ENCODE results near the gene SYTL2. TPM values are rescaled to one million over a fixed set of nuclear protein-coding genes. Genes with fewer than 3 reads are reported as not detected.

SYTL2 gene
- total and polyA plus RNA-seq, 8 donors: 2.5 to 12.2 (median 4.0) TPM

DNA sequence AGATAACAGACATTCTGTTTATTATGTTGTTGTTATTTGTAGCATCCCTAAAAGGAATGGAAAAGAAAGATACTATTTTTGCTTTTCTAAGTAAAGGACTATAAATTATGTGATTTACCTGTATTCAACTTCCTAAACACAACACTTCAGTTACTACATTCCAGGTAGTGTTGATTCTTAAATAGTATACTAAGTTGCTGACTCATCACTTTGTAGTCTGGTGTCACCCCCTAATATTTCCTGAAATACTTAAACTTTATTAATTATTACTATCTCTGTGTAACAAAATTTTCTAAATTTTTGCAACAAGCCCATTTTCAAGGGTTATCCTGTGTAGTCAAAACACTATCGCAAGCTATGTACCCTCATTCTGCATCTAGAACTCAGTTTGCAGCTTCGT lies 7.0 kb downstream of the SYTL2 start:
- H3K27ac ChIP-seq: no peak overlapping the region
- no peak for DNase-seq
- H3K4me3 ChIP-seq: no peak overlapping the region
- no peaks in the 10 kb centered on the region for H3K27me3 ChIP-seq
- H3K36me3 ChIP-seq: no peaks in the 10 kb centered on the region
- FAIRE-seq: no peak
- ATAC-seq: no peak
- H3K4me1 ChIP-seq: no peaks in the 10 kb centered on the region
- WGBS, 2 donors: 95 to 96% methylated on average over 2 of the region's 2 CpGs
- H3K9me3 ChIP-seq: no peaks in the 10 kb centered on the region
- intact Hi-C loops (cut with DNase I): no loop called here
- TF ChIP-seq CTCF (IDR thresholded peaks at IDR 0.05): no peak

DNA sequence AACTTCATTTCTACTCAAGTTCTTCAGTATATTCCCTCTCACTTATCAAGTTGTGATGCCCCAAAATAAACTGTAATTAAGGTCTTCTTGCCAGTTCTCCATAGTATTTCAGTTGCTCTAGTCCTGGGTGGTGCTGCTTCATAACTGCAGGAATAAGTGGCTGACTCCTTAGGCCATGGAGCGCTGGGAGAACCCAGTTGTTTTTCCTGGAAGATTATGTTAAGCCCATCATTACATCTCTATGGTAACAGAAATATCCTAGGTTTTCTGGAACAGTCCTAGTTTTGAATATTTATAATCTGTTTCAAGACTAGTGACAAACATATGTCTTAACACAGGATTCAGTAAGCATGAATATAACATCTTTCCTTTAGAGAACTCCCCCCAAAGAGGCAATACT lies 7.6 kb downstream of the SYTL2 start:
- no peaks in the 10 kb centered on the region for H3K4me1 ChIP-seq

GRCh38 chr11:85801527-85801926 lies 9.4 kb downstream of the SYTL2 start:
- no peak overlapping the region for H3K4me3 ChIP-seq
- no peaks in the 10 kb centered on the region for H3K36me3 ChIP-seq
- TF ChIP-seq CTCF (IDR thresholded peaks at IDR 0.05): no peak
- no peak for ATAC-seq
- DNase-seq: no peak
- H3K9me3 ChIP-seq: no peaks in the 10 kb centered on the region
- intact Hi-C loops (cut with DNase I): no loop called here
- no peak overlapping the region for H3K27ac ChIP-seq
- FAIRE-seq: no peak
- WGBS, 2 donors: 93 to 95% methylated on average over 7 of the region's 7 CpGs
- H3K4me1 ChIP-seq: no peaks in the 10 kb centered on the region
- no peaks in the 10 kb centered on the region for H3K27me3 ChIP-seq

More for the DNA sequence above, 7.6 kb downstream of the SYTL2 start:
- H3K9me3 ChIP-seq: no peaks in the 10 kb centered on the region
- H3K36me3 ChIP-seq: no peaks in the 10 kb centered on the region
- H3K27ac ChIP-seq: no peak overlapping the region
- 85 to 97% methylated on average over 1 of the region's 1 CpG for WGBS, 2 donors
- no peaks in the 10 kb centered on the region for H3K27me3 ChIP-seq
- H3K4me3 ChIP-seq: no peak overlapping the region
- DNase-seq: no peak
- ATAC-seq: no peak
- TF ChIP-seq CTCF (IDR thresholded peaks at IDR 0.05): no peak
- FAIRE-seq: no peak
- intact Hi-C loops (cut with DNase I): no loop called here

DNA sequence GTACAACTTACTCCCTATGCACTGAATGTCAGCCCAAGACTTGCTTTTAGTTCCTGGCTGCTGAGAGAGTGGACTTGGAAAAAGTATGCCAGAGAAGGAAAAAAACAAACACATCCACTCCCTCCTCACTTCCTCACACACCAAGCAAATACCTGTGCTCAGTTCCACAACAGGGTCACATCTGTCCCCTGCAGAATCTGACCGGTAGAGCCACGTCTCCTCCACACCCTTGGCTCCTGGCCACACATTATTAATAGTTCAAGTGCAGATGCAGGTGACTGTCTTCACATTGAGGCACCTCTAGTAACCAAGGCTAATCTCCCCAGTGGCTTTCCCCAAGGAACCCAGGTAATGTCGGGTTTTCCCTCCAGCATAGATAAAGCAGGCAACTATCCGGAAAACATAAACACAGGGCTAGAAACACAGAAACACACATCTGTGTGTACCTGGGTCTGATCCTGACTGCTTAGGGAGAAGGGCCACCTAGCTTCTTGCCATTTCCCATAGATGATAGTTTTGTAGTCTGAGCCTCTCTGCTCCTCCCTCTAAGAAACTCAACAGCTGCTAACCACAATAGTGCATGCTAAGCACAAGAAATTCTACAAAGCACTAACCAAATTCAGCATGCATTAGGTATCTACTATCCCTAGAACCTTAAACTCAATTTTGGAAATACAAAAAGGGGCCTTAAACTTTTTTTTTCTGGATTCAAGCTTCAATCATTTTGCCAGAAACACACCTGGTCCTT lies 10.2 kb downstream of the SYTL2 start:
- no peak for TF ChIP-seq CTCF (IDR thresholded peaks at IDR 0.05)
- DNase-seq (no peak), FAIRE-seq (no peak), ATAC-seq (no peak)
- 41 to 55% methylated on average over 4 of the region's 4 CpGs for WGBS, 2 donors
- intact Hi-C loops (cut with DNase I): no loop called here
- no peak overlapping the region for H3K4me3 ChIP-seq
- no peaks in the 10 kb centered on the region for H3K27me3 ChIP-seq
- H3K4me1 ChIP-seq: no peaks in the 10 kb centered on the region
- no peak overlapping the region for H3K27ac ChIP-seq
- no peaks in the 10 kb centered on the region for H3K9me3 ChIP-seq
- no peaks in the 10 kb centered on the region for H3K36me3 ChIP-seq

DNA sequence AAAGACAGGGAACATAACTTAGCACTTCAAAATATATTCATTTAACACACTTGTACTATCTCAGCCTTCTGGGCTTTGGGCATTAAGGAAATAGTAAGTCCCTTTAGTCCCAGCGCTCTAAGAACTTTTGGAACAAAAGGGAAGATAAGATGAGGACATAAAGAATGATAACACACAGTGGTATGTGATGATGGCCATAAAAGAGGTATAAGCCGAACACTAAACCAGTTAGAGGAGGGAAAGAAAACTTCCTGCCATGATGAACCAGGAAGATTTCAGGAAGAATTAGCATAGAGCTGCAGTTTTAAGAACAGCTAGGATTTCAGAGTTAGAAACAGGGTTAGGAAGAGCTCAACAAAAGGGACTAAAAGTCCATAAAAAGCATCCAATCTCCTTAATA lies 11.8 kb downstream of the SYTL2 start:
- no peak for TF ChIP-seq CTCF (IDR thresholded peaks at IDR 0.05)
- H3K9me3 ChIP-seq: no peaks in the 10 kb centered on the region
- ATAC-seq (no peak), FAIRE-seq (no peak), DNase-seq (no peak)
- no peaks in the 10 kb centered on the region for H3K4me1 ChIP-seq
- H3K36me3 ChIP-seq: no peaks in the 10 kb centered on the region
- WGBS, 2 donors: 95 to 96% methylated on average over 2 of the region's 2 CpGs
- H3K27me3 ChIP-seq: no peaks in the 10 kb centered on the region
- intact Hi-C loops (cut with DNase I): no loop called here
- no peak overlapping the region for H3K4me3 ChIP-seq
- H3K27ac ChIP-seq: no peak overlapping the region
